Stomach smooth muscle (tissue), 2 donors: Measurements from ENCODE around the gene MUC2.

Experiments used
- H3K27ac ChIP-seq: one replicate; pipeline ENCODE4 v1.7.0; 2013; ENCODE audit warnings: mild to moderate bottlenecking, low read length, inconsistent platforms
- H3K27me3 ChIP-seq, 2 donors: one replicate each; pipeline ENCODE4 v1.7.0; 2013; ENCODE audit warnings: low read length in 2 of 2; ENCODE audit not compliant: insufficient read depth in 2 of 2, control insufficient read depth in 1 of 2
- H3K36me3 ChIP-seq, 2 donors: one replicate each; pipeline ENCODE4 v1.7.0; 2013; ENCODE audit warnings: low read length in 2 of 2; ENCODE audit not compliant: control insufficient read depth in 2 of 2, insufficient read depth in 2 of 2
- H3K4me1 ChIP-seq: one replicate; pipeline ENCODE4 v1.7.0; 2013; ENCODE audit warnings: low read length; ENCODE audit not compliant: control insufficient read depth, insufficient read depth
- H3K4me3 ChIP-seq, 2 donors: one replicate each; pipeline ENCODE4 v1.7.0; 2013; ENCODE audit warnings: low read length in 2 of 2
- H3K9ac ChIP-seq, 2 donors: one replicate each; pipeline ENCODE4 v1.7.0; 2013; ENCODE audit warnings: low read length in 2 of 2, mild to moderate bottlenecking in 1 of 2
- H3K9me3 ChIP-seq, 2 donors: one replicate each; pipeline ENCODE4 v1.7.0; 2013; ENCODE audit warnings: low read length in 2 of 2; ENCODE audit not compliant: control insufficient read depth in 2 of 2
- donor health status: healthy.
- donor health status: Pancreatic carcinoma.

Gene MUC2

GRCh38 chr11:1037506-1038055 is 37.1 kb upstream of the MUC2 start:
- H3K4me3 ChIP-seq, result no peak overlapping the region
- peaks cover 17 to 21% of the 10 kb centered on the region in 2 donors for H3K27me3 ChIP-seq
- H3K9me3 ChIP-seq, result no peaks in the 10 kb centered on the region
- H3K27ac ChIP-seq, result no peak overlapping the region
- H3K36me3 ChIP-seq, result no peaks in the 10 kb centered on the region
- no peak overlapping the region for H3K9ac ChIP-seq
- no peaks in the 10 kb centered on the region for H3K4me1 ChIP-seq

DNA sequence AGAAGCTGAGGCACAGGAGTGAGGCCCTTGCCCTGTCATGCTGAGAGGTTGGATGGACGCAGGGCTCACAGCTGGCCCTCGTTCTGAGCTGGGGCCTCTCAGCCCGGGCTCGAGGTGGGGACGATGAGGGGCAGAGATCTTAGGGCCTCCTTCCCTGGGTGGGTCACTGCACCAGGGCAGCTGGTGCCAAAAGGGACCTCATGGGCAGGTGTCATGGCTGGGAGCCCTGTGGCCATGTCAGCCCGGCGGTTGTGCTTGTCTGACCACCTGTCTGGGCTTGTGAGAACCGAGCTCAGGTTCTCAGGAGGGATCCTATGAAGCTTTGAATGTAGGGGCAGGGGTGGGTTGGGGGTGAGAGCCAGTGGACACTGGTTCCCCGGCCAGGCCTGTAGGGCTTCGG is 36.3 kb upstream of the MUC2 start:
- Histone ChIP-seq H3K27ac (no peak overlapping the region), H3K27me3 (peaks cover 19 to 24% of the 10 kb centered on the region in 2 donors), H3K36me3 (no peaks in the 10 kb centered on the region), H3K9me3 (no peaks in the 10 kb centered on the region), H3K9ac (no peak overlapping the region), H3K4me3 (no peak overlapping the region), H3K4me1 (no peaks in the 10 kb centered on the region)

- Histone ChIP-seq H3K27me3 (peaks cover 21 to 26% of the 10 kb centered on the region in 2 donors), H3K36me3 (no peaks in the 10 kb centered on the region), H3K4me1 (no peaks in the 10 kb centered on the region), H3K9ac (no peak overlapping the region), H3K9me3 (no peaks in the 10 kb centered on the region), H3K27ac (no peak overlapping the region), H3K4me3 (no peak overlapping the region)
Observed at GRCh38 chr11:1038921-1039320, 35.8 kb upstream of the MUC2 start.

DNA sequence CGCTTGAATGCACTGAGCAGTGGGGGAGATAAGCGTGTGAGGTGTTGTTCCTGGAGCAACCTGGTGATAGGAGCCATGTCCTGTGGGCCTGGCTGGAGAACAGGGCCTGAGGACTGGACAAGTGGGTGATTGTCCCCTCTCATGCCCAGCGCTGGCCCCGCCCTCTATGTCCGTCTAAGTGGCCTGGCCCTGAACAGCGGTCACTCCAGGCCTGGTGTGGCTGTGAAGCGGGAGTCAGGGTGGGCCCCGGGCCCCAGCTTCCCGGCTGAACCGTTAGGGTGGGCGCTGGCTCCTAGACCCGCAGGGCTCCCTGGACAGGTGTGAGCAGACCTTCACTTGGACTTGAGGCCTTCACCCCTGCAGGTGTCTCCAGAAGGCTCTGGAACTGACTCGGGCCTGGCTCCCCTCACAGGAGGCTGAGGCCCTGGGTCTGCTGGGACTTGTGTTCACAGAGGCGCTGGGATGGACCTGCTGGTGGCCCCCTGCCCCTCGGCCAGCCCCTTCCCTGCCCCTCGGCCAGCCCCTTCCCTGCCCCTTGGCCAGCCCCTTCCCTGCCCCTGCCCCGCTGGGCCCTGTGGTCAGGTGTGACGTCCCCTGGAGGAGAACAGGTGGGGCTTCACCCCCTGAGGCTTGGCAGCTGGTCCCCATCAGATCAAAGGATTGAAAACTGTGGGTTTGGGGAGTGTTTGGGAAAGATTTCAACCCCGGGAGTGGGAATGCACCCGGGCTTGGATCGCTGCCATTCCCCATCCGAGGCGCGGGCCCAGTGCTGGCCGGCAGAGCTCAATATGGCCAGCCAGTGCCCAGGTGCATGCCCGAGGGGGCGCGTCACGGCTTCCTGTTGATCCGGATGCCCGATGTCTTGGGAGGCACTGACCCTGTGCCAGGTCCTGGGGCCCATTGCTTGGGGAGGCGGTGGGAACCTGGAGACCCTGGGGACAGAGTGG is 34.9 kb upstream of the MUC2 start:
- no peak overlapping the region for H3K4me3 ChIP-seq
- peaks cover 21 to 26% of the 10 kb centered on the region in 2 donors for H3K27me3 ChIP-seq
- no peaks in the 10 kb centered on the region for H3K36me3 ChIP-seq
- H3K9ac ChIP-seq, result no peak overlapping the region
- no peaks in the 10 kb centered on the region for H3K4me1 ChIP-seq
- no peaks in the 10 kb centered on the region for H3K9me3 ChIP-seq
- H3K27ac ChIP-seq, result no peak overlapping the region

GRCh38 chr11:1040428-1041148 is 34.1 kb upstream of the MUC2 start:
- peaks cover 21 to 29% of the 10 kb centered on the region in 2 donors for H3K27me3 ChIP-seq
- no peaks in the 10 kb centered on the region for H3K36me3 ChIP-seq
- H3K4me3 ChIP-seq, result no peak overlapping the region
- no peak overlapping the region for H3K9ac ChIP-seq
- no peaks in the 10 kb centered on the region for H3K4me1 ChIP-seq
- no peak overlapping the region for H3K27ac ChIP-seq
- no peaks in the 10 kb centered on the region for H3K9me3 ChIP-seq

DNA sequence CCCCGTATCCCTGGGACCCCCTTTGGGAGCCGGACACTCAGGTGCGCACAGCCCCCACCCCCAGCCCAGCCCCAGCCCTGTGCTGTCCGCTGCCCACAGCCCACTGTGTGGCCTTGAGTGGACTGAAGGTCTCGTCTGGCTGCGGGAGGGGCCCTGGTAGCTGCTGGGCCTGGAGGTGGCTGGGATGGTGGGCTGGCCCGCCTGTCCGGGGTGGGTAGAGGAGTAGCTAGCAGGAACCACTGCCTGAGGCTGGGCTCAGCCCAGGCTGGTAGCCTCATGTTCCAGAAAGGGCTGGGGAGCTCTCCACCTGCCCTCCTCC is 33.6 kb upstream of the MUC2 start:
- Histone ChIP-seq H3K4me1 (no peaks in the 10 kb centered on the region), H3K4me3 (no peak overlapping the region), H3K27me3 (peaks cover 21 to 29% of the 10 kb centered on the region in 2 donors), H3K27ac (no peak overlapping the region), H3K36me3 (no peaks in the 10 kb centered on the region), H3K9me3 (no peaks in the 10 kb centered on the region), H3K9ac (no peak overlapping the region)

GRCh38 chr11:1041471-1041870 is 33.2 kb upstream of the MUC2 start:
- peaks cover 21 to 29% of the 10 kb centered on the region in 2 donors for H3K27me3 ChIP-seq
- no peak overlapping the region for H3K4me3 ChIP-seq
- no peak overlapping the region for H3K27ac ChIP-seq
- H3K9ac ChIP-seq, result no peak overlapping the region
- H3K36me3 ChIP-seq, result no peaks in the 10 kb centered on the region
- H3K9me3 ChIP-seq, result no peaks in the 10 kb centered on the region
- H3K4me1 ChIP-seq, result no peaks in the 10 kb centered on the region

- H3K4me3 ChIP-seq, result no peak overlapping the region
- H3K9me3 ChIP-seq, result no peaks in the 10 kb centered on the region
- H3K27me3 ChIP-seq, result peaks cover 19 to 25% of the 10 kb centered on the region in 2 donors
- no peaks in the 10 kb centered on the region for H3K4me1 ChIP-seq
- no peak overlapping the region for H3K9ac ChIP-seq
- H3K27ac ChIP-seq, result no peak overlapping the region
- H3K36me3 ChIP-seq, result no peaks in the 10 kb centered on the region
Observed at GRCh38 chr11:1041936-1042608, 32.6 kb upstream of the MUC2 start.

DNA sequence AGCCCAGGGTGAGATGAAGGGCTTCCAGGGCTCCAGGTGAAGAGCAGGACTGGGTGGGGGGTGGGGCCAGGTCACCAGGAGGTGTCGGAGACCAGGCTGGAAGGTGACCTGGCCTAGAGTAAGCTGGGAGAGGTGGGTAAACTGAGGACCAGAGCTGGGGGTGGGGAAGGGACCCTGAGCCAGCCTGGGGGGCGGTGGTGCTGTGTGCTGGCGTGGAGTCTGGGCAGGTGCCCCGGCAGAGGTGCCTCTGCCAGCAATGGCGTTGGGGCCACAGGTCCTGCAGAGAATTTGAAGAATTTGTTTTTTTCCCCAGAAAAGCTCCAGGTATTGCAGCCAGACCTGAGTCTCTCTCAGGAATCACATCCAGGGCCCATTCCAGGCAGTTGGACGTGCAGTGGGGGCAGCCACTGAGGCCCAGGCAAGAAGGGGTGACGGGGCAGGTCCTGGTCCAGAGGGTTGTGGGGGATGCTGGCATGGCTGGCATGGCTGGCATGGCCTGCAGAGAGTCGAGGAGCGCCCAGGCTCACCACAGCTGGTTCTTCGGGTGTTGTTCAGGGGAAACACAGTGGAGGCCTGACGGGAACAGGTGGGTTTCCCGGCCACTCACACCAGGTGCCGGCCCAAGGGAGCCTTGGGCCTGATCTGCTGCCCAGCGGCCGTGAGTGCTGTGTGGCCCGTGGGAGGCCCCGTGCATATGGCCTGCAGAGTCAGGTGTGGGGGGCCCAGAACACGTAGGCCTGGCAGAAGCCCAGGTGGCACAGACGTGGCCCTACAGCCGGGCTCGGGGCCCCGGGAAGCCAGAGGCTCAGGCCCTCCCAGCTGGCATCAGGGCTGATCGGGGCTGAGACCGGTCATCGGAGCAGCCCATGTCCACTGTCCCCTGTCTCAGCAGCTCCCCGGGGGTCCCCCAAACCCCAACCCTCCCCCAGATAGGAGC is 31.8 kb upstream of the MUC2 start:
- Histone ChIP-seq H3K36me3 (no peaks in the 10 kb centered on the region), H3K4me1 (no peaks in the 10 kb centered on the region)

More for the DNA sequence above, 31.8 kb upstream of the MUC2 start:
- Histone ChIP-seq H3K9me3 (no peaks in the 10 kb centered on the region), H3K27me3 (peaks cover 22% of the 10 kb centered on the region in 2 donors), H3K4me3 (no peak overlapping the region), H3K9ac (no peak overlapping the region), H3K27ac (no peak overlapping the region)
